ENCODE measurements around the gene CNTN4.

- no peak for TF ChIP-seq EZH2 (IDR thresholded peaks at IDR 0.05; ENCODE audit: insufficient read depth, low read length)
- TF ChIP-seq CTCF (IDR thresholded peaks at IDR 0.05; ENCODE audit: insufficient read depth, low read depth, low read length): no peak
Observed at GRCh38 chr3:2628117-2628516, 529.5 kb downstream of the CNTN4 start.
